ENCODE data around the gene TRIM40. TPM values are rescaled to one million over a fixed set of nuclear protein-coding genes. Genes with fewer than 3 reads are reported as not detected.
"Not testable (repeated sequence)": the region's sequence is repeated elsewhere in the genome, so short reads cannot be mapped to it uniquely, and the experiment has no call there.

The TRIM40 gene
- total and polyA plus RNA-seq, 2 of the 13 experiments (the other 11 are each of a cell fraction or from before 2014, with no cell fraction given) = 0.58 TPM; not detected in 1

- BruUV-seq (replicated peaks); intact Hi-C loops (cut with micrococcal nuclease; ENCODE audit: unreplicated experiment): not testable (repeated sequence)
These were observed 29.3 kb downstream of the TRIM40 start for GRCh38 chr6:30165238-30165637.

GRCh38 chr6:30167101-30167500, 31.2 kb downstream of the TRIM40 start:
- peaks cover 38% of the 10 kb centered on the region for H3K79me2 ChIP-seq (ENCODE audit: insufficient read depth, low read length)
- FAIRE-seq = no peak
- no peak overlapping the region for H3K27ac ChIP-seq (ENCODE audit: extremely low read length, insufficient read depth, low read length)
- DNase-seq (ENCODE audit: low spot score) = no peak
- H3K9me3 ChIP-seq (ENCODE audit: low read length) = no peaks in the 10 kb centered on the region
- no peaks in the 10 kb centered on the region; the same call in 1 of the 2 replicates for H4K20me1 ChIP-seq (ENCODE audit: insufficient read depth, low read length)
- no peak for ATAC-seq
- H3K4me1 ChIP-seq (ENCODE audit: insufficient read depth, low read length) = peaks cover 41% of the 10 kb centered on the region
- ChIA-PET POLR2A (interaction anchor here (1.4 kb wide), 1 partner anchor 65 kb away, joined by 3 read pairs; no protein-coding TSS in a partner anchor), CTCF (ENCODE audit: low intra/inter-chr PET ratio, low total read pairs) (no interaction called here)
- no peak overlapping the region for H3K9ac ChIP-seq (ENCODE audit: insufficient read depth, low read depth, low read length)
- BruUV-seq (replicated peaks) = no TSS peak
- H2AFZ ChIP-seq (ENCODE audit: low read length) = no peak overlapping the region
- no peak for TF ChIP-seq ZNF235 (CRISPR knock-in tag; IDR thresholded peaks at IDR 0.05; ENCODE audit: borderline replicate concordance)
- peaks cover 0 to 3% of the 10 kb centered on the region in 2 experiments; a peak in 1 of 5 replicates for H3K27me3 ChIP-seq (ENCODE audit: control insufficient read depth in 1 of 2, insufficient read depth in 2 of 2, low read length in 2 of 2)
- intact Hi-C loops (cut with micrococcal nuclease; ENCODE audit: unreplicated experiment) (no loop called here), in situ Hi-C loops (cut with HindIII; ENCODE audit: extremely low pct_ligation_motif_present, low pct_unique_long_range_greater_than_20kb) (no loop called here)
- 91% methylated on average over 6 of the region's 6 CpGs for WGBS (ENCODE audit: low lambda C conversion rate)
- no peak overlapping the region for H3K4me2 ChIP-seq (ENCODE audit: low read depth, low read length)
- no peak overlapping the region for H3K4me3 ChIP-seq (replicated peaks in 1 of 3; ENCODE audit: insufficient read depth in 1 of 3, low read depth in 2 of 3, low read length in 3 of 3)
- peaks cover 19 to 51% of the 10 kb centered on the region in 2 experiments for H3K36me3 ChIP-seq (replicated peaks in 1 of 2; ENCODE audit: control insufficient read depth in 1 of 2, insufficient read depth in 2 of 2, low read length in 2 of 2)

More at GRCh38 chr6:30165238-30165637, 29.3 kb downstream of the TRIM40 start:
- H4K20me1 ChIP-seq (ENCODE audit: insufficient read depth, low read length); in situ Hi-C loops (cut with HindIII; ENCODE audit: extremely low pct_ligation_motif_present, low pct_unique_long_range_greater_than_20kb); FAIRE-seq; H3K9ac ChIP-seq (ENCODE audit: insufficient read depth, low read depth, low read length); H3K27me3 ChIP-seq (ENCODE audit: control insufficient read depth in 1 of 2, insufficient read depth in 2 of 2, low read length in 2 of 2); DNase-seq (ENCODE audit: low spot score); ATAC-seq; H3K27ac ChIP-seq (ENCODE audit: extremely low read length, insufficient read depth, low read length); H3K9me3 ChIP-seq (ENCODE audit: low read length); H2AFZ ChIP-seq (ENCODE audit: low read length): not testable (repeated sequence)
- POLR2A ChIA-PET = interaction anchor here (1.1 to 3.3 kb wide), 4 partner anchors 13 to 104 kb away, joined by 4 to 23 read pairs (median 7); partner anchors contain the start of genes POLR1H and TRIM40
- CTCF ChIA-PET (ENCODE audit: low intra/inter-chr PET ratio, low total read pairs) = interaction anchor here (0.9 kb wide), 1 partner anchor 34 kb away, joined by 3 read pairs; no protein-coding TSS in a partner anchor
- Histone ChIP-seq H3K4me3 (replicated peaks in 1 of 3; ENCODE audit: insufficient read depth in 1 of 3, low read depth in 2 of 3, low read length in 3 of 3) (peak overlapping the region in 1 of 3 experiments; percentile 90; a peak in 3 of 6 replicates), H3K4me1 (ENCODE audit: insufficient read depth, low read length) (peaks cover 57% of the 10 kb centered on the region), H3K79me2 (ENCODE audit: insufficient read depth, low read length) (peaks cover 38% of the 10 kb centered on the region), H3K4me2 (ENCODE audit: low read depth, low read length) (peak overlapping the region; percentile 86), H3K36me3 (replicated peaks in 1 of 2; ENCODE audit: control insufficient read depth in 1 of 2, insufficient read depth in 2 of 2, low read length in 2 of 2) (peaks cover 15 to 35% of the 10 kb centered on the region in 2 experiments)
- WGBS (ENCODE audit: low lambda C conversion rate) = 70% methylated on average over 1 of the region's 1 CpG
- TF ChIP-seq ZNF790 (CRISPR knock-in tag; IDR thresholded peaks at IDR 0.05; ENCODE audit: borderline replicate concordance) = 0 out of 2 replicates have a peak, but pooled peaks have one; percentile 9

All from HepG2 (cell line).